Cerebellar cortex (tissue), 1 donor: ENCODE results near the gene NR1D1.
A peak's percentile ranks its signal among the peaks of the same experiment; 100 is the strongest.

Source experiments
- DNase-seq: peaks from one replicate; pipeline ENCODE4 v3.0.0-alpha.2; 2015; ENCODE audit warnings: low spot score

Gene NR1D1

GRCh38 chr17:40062329-40063186 lies 37.8 kb downstream of the NR1D1 start, which contains the start of gene THRA:
Gene THRA, plus strand, starts transcription at chr17:40062965. Its CDS starts 11,524 bp downstream, at chr17:40074489.
- DNase-seq = peak; percentile 62

GRCh38 chr17:40061609-40062038 lies 38.8 kb downstream of the NR1D1 start:
- DNase-seq = peak; percentile 17

DNA sequence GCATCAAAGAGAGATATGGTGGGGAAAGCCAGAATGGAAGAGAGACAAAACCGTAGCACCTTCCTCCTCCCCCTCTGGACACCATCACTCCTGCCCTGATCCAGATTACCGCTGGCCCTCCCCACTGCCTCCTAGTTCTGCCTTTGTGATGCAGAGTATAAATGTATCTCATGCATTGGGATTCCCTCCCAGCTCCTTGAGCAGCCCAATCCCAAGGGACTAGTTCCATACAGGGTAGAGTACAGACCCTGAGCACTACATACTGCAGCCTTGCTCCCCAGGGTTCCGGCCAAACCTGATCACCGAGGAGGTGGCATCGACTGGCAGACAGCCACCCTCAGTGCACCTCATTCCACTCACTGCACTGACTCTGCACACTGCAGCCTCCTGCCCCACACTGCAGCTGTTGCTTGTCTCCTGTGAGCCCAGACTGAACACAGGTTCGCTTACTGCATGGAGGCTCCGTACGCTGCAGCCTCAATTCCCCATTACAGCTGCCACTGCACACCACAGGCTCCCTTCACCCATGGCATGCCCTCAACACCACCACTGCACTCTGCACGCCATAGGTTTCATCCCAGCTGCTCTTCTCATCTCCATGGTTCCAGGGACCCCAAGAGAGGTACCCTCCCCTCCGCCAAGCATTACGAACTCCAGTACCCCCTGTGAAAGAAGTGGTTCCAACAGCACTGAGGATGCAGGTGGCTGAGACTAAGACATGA lies 39.3 kb downstream of the NR1D1 start:
- peak; percentile 31 for DNase-seq

DNA sequence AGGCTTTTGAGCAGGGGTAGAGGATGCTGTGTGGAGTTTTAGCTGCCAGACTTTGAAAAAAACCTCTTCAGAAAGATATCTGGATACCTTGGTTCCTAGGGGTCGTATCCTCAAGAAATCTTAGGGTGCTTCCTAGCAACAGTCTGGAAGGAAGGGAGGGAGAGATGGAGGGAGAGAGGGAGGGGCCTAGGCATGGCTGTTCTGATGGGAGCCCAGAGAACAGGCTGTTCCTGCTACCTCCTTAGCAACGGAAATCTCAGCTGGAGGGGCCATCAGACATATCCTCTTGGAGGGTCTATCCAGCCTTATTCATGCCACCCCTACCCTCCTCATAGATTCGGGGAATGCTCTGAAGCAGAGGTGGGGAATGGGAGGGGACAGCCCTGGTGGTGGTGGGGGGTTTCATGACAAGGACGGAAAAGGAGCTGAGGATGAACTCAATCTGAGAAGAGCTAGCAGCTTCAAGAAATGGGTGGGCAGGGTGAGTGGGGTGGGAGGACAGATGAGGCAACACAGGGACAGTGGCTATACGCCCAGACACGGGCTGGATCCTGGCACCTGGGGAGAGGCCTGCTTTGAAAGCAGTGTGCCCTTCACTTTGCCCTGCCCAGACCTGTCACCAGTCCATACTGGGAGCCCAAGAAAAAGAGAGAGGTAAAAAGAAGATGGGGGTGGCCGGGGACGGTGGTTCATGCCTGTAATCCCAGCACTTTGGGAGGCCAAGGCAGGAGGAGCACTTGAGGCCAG lies 40.5 kb downstream of the NR1D1 start:
- peak; percentile 40 for DNase-seq

DNA sequence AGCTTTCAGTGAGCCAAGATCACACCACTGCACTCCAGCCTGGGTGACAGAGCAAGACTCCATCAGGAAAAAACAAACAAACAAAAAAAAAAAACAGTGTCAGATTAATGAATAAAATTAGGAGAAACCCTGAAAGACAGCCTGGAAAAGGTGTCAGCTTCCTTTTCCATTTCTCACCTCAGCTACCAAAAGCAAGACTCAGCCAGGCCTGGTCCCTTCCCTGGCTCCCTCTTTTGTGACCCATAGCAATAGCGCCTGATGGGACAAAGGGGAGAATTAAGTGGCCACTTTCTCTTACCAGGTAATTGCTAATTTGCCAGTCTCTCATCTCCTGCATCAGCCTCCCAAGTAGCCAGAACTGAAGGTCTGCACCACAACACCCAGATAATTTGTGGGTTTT lies 41.5 kb downstream of the NR1D1 start:
- no peak for DNase-seq

GRCh38 chr17:40058186-40058784 lies 42.1 kb downstream of the NR1D1 start:
- no peak for DNase-seq

DNA sequence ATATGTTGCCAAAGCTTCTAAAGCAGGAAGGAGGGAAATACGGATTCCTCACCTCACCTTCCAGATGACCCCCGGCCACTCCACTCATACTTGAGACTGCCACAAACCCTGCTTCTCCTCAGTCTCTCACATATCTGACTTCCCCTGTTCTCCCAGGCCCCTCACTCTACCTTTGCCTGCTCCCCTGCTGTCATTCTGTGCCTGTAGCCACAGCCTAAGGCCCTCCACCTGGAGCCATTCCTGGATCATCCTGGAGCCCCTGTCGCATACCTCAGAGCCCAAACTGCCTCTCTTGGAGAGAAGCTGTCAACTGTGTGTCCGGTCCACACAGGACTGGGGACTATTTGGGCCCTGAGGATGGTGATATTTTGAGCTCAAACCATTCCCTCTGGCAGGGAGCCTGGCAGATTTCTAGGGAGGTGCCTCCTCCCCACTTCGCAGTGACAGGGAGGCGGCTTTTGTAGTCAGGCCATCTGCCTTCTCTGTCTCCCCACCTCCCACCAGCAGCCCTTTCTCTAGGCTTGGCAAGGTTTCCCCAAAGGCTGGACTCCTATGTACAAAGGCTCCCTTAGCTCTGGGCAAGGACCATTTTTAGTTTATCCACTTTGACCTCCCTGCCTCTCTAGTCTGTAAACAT lies 43.9 kb downstream of the NR1D1 start:
- DNase-seq = peak; percentile 98
